SK-N-MC (cell line): ENCODE data around the gene GOSR1.

Experiments used
- EZH2 ChIP-seq: fragments of 200-600 bp; sonication (generic); IDR thresholded peaks from one replicate; pipeline ENCODE4 v1.6.1; 2017; ENCODE audit warnings: antibody characterized with exemption
- POLR2AphosphoS5 ChIP-seq: IDR thresholded peaks from 2 replicates; pipeline ENCODE4 v1.6.1; 2012; ENCODE audit warnings: mild to moderate bottlenecking, low read depth, low read length, borderline replicate concordance

GRCh38 chr17:30505868-30506417, 28.7 kb downstream of the GOSR1 start:
- TF ChIP-seq POLR2AphosphoS5 (no peak), EZH2 (no peak)
